Stimulated activated CD4-positive, alpha-beta T cell treated with anti-CD3 and anti-CD28 coated beads, Interleukin-15, amount 100 ng/mL, for 24 hours (primary cell): ENCODE data around the gene CIB4.

Source experiments
- DNase-seq: peaks from one replicate; pipeline ENCODE4 v3.0.0-alpha.2; 2020

The CIB4 gene

DNA sequence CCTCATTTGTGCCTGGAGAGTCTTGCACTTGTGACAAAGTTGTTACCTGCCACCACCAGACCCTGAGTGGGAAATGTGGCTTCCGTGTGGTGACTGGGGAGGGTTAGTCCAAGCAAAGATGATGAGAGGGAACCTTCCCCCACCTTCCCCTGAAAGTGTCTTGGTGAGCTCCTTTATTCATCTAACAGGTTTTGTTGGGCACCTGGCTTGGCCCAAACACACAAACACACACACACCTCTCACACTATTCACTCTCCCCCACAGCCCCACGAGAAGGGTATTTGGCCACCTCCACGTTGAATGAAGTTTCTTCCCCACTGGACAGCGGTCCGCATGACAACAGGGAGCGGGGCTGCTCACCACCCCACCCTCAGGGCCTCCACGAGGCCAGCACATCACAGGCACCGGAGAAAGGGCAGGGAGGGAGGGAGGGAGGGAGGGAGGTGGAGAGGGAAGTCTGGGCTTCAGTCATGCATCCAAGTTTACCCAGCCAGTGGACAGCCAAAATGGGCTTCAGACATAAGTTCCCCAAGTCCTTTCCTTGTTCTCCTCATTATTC is 1.4 kb downstream of the CIB4 start:
- no peak for DNase-seq

DNA sequence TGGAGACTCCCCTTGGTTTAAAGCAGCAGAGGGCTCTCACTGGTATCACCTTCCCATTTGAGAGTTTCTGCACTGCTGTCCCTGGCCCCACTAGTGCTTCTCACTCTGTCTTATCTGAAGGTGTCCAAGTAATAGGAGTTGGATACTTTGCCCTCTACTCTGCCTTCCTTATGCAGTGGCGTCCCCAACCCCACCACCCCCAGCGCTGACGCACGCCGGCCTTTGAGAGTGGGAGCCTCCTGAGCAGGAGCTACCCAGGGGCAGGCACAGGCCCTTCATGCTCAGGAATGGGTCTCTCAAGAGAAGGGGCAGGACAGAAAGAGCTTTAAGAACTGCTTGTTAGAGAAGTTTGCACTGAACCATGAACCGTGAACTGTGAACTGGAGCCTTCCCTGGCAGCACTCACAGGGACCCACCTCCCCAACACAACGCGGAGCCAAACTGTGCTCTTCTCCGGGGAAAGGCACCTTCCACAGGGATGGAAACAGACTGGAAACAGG is 3.3 kb downstream of the CIB4 start:
- DNase-seq = no peak

DNA sequence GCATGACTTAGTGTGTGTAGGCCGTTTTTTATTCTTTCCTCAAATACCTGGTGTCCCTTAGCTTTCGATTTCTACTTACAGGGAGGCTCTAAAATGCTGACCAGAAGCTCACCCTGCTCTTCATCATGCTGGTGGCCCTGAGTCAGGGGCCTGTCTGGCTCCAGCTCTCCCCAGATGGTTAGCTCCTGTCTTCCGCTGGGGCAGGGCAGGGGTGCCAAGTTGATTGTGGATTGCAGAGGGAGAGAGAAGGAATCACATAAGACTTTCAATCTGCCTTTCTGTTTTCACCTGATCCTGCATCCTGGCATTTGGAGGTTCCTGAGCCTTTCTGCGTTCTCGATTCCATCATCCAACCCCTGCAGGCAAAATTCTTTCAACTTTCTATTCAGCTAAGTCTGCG is 4.2 kb downstream of the CIB4 start:
- DNase-seq = no peak

DNA sequence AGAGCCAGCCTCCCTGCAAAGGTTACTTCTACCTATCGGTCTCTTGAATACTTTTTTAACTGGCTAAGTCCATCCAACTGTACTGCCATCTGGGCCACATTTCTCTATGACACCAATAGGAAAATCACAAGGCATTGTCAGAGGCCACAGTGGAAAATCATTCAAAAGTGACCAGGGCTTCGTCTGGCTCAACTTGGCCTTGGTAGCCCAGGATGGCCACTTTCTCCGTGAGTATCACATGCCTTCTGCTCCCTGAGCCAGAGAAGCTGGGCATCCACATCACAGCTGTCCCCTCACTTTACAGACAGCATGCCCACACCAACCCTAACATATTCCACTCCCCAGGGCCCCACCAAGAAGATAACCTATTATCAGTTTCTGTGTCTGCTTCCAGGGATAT is 5.8 kb downstream of the CIB4 start:
- DNase-seq = no peak

DNA sequence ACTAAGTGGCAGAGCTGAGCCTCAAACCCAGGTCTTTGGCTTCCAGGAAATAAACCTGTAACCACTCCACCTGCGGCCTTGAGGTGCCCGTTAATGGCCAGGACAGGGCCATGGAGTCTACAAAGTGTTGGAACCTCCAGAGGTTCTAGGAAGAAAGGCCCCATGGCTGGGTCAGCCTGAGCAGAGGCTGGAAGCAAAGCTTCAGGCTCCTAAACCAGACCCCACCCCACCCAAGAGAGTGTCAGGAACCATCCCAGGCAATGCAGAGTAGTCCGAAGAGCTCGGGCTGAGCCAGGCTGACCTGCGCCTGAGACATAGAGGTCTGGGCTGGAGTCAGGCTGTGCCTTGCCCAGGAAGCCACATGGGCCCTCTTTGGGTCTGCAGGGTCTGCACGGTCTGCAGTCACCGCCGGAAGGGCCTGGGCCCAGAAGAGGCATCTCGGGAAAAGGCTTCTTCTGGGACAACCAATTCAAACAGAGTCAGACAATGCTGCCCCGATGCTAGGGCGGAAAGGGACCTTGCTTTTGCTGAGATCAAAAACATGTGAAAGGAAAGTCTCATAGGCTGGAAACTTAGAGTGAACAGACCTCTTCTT is 6.4 kb downstream of the CIB4 start:
- DNase-seq = no peak

DNA sequence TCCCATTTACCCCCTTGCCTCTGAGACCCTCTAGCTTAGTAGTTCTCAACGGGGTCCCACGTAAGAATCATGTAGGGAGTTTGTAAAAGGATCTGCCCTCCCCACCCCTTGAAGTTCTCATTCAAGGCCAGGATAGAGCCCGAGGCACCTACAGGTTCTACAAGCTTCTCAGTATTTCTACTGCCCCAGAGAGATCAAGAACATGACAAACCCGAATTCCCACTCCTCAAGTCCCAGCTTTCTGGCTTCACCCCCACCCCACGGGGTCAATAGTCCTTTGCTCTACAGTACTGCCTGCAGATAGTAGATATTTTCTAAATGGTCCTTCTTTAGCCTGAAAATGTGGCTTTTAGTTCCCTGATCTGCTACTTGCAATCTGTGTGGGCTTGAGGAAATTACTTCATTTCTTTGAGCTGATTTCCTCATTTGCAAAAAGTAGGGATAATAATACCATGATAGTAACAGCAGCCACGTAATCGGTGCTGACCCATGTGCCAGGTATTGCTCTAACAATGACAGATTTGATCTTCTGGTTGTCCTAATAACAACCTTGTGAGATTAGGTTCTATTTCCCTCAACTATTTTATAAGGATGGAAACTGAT is 7.1 kb downstream of the CIB4 start:
- DNase-seq = no peak

DNA sequence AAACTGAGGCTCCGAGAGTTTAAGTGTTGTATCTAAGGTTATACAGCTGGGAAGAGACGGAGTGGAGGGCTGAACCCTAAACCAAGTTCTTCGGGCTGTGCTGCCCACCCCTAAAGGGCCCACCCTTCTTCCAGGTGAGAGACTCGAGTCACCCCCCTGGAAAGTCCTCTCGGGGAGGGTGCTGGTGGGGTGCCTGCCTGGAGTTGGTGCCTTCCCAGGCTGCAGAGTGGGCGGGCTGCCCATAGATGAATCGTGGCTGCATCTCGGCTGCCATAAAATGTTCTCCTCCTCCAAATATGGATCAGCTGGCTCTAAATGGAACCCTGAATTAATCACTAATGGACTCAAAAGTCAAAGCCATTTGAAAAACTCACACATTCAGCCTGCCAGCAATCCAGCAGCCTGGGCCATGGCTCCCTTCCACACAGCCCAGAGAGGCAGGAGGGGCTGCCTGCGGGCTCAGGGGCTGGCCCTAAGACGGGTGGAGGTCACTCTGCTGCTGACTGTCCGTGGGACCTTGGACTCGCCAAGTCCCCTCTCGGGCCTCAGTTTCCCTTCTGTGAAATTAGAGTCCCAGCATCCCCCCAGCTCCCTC is 7.7 kb downstream of the CIB4 start:
- DNase-seq = no peak

DNA sequence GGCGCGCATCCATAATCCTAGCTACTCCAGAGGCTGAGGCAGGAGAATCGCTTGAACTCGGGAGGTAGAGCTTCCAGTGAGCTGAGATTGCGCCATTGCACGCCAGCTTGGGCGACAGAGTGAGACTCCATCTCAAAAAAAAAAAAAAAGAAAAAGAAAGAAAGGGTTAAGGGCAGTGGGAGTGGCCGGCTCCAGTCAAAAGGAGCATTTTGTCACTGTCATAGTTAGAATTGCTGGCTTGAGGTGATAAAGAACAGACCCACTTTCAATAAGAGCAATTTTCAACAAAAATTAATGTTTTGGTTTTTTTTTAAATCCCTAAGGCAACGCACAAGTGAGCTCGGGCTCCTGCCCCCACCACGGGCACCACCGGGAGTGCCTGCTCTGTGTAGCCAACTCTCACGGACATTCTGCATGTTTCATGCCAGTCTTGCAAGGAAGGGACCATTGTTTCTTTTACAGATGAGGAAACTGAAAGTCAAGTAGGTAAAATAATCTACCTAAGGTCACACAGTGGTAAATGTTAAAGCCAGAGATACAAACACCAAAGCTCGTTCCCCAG is 8.5 kb downstream of the CIB4 start:
- no peak for DNase-seq

DNA sequence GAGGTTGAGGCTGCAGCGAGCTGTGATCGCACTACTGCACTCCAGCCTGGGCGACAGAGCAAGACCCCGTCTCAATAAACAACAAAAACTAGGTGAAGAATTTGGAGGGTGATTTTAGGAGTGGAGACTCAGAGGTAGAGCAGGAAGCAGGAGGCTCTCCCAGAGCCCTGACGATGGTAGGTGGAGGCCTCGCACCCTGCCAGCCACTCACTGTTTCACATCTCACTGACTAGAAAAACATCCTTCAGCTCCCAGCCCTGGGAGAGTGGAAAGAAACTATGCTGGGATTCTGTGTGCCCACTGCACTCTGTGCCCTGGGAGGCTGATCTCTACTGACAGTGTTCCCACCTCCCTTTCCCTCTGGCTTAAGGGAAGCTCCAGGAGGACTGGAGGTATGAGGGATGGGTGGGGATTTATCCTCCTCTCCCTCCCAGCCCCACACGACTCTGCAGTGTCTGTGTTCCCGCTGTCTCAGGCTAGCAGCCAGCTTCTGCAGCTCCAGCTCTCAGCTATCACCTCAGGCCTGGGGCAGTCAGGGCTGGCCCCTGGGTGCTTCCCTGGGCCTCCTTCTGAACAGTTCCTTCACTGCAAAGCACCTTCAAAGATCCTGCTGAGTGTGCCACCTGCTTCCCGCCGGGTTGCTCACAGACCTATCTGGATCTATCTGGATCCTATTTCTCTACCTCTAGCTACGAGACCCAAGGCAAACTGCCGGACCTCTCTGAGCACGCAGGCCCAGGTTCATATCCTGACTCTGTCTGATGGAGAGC is 9.6 kb downstream of the CIB4 start:
- no peak for DNase-seq

DNA sequence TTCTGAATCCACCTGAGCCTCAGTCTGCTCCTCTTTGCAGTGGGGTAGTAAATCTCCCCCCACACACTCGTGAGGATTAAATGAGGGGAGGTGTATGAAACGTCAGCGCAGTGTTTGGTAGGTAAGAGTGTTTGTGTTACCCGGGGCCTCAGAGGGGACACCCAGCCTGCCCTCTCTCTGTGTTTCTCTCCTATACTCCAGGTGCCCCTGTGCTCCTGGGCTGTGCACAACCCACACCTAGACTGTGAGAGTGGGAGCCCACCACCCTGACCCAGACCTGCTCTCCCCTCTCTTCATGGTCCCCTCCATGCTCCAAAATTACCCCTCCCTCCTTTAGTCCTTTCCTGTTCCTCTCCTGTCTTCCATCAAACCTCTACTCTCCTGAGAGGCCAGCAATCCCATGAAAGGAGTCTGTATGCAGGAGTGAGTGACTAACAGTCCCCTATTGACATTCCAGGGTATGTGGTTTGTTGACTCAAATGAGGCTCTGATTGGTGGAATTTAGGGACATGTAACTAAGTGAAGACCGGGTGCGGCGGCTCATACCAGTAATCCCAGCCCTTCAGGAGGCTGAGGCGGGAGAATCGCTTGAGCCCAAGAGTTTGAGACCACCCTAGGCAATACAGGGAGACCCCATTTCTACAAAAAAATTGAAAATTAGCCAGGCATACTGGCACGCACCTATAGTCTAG is 10.4 kb downstream of the CIB4 start:
- DNase-seq = no peak

DNA sequence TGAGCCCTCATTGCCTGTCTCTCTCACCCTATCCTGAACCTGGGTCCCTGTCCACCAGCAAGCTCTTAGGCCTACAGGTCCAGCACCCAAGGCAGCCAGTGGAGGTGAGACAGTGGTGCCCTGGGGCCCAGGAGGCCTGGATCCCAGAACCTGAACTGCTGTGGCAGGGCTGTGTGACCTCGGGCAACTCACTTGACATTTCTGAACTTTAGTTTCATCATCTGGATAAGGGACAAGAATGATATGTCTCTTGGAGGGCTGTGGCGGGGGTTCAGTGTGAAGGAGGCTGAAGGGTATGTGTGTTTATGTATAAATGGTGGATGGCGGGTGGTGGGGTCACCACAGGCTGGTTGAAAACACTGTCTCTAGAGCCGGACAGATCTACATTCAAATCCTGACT is 10.9 kb downstream of the CIB4 start:
- no peak for DNase-seq

DNA sequence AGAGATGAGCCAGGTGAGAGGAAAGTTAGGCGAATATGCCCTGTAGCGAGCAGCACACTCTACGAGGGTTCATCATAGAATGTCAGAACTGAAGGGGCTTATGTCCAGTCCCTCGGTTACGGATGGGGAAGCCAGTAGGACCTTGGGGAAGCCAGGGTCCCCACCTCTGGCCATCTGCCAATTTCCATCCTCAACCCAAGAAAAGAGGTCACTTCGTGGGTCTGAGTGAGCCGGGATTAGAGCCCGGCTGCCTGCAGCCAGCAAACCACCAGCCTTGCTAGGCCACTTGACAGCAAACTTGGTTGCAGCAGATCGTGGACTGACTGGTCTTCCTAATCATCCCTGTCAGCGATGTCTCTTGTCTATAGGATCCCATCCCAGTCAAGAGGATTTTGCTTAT is 11.4 kb downstream of the CIB4 start:
- DNase-seq = no peak

DNA sequence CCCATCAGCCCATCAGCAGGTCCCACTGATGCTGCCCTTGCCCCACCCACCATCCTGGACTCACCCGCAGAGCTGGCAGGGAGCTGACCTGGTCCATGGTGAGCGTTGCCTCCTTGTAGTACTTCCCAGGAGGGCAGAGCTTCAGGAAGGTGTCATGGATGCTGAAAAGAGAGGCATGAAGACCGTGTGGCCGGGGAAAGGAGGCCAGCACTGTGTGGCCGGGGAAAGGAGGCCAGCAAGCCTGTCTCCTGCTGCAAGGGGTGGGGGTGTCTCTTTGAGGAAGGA is 11.9 kb downstream of the CIB4 start:
- DNase-seq = no peak

DNA sequence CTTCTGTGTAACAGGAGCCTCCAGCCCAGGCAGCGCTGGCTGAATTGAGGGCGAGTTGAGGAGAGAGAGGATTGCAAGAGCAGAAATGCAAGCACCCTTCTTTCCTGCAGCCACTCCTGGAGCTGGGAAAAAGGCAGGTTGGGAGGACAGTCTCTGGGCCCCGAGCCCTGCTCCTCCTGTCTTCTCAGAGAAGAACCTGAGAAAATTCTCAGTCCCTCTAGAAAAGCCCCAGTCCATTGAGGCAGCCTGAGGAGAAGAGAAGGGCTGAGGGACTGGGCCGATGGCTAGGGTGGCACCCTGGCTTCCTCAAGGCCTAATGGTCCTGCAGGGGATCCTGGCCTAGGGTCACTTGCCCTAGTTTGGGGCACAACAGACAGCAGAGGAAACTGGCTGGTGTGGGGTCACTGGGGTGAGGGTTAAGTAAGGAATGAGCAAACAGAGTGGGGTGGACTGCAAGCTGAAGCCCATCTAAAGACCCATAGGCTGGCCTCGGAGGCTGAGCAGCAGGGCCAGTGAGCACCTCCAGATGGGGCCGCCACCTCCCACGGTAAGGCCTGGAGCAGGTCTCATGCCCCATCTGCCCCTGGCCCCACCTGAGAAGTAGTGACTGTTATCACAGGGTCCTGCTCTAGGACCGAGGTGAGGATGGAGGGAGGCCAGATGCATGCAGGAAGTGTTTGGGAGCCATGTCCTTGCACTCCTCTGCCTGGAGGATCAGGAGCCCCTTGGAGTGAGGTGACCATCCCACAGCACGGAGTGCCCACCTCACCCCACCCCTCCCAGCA is 12.4 kb downstream of the CIB4 start:
- DNase-seq = no peak

DNA sequence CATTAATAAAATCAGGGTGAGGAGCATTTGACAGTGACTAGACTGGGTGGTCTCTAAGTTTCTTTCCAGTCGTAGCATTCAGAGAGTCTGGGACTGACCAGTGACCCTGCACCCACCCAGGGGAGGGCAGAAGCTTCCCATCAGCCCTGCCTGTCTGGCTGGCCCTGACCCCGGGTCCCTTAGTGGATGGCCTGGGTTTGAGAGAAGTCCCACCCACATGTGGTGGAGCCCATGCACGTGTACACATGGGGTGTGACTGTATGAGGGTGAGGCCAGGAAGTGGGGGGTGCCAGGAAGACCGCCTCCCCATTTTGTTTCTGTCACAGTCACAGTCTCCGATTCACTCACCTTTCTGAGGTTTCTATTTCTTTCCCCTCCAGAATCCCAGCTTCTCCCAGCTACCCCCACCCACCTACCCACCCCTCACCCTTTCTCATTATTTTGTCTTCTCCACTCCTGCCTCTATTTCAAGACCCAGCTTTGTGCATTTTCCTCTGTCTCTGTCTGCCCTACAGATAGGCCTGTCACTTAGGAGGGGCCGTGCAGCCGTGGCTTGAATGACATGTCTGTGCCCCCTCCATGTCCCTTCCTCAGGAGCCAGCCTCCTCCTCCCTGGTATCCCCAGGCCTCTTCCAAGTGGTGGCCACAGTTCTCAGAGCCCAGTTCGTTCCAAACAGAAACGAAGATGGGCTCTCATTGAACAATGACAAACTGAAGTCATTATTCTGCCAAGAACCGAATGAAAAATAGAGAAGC is 13.6 kb downstream of the CIB4 start:
- DNase-seq = no peak

DNA sequence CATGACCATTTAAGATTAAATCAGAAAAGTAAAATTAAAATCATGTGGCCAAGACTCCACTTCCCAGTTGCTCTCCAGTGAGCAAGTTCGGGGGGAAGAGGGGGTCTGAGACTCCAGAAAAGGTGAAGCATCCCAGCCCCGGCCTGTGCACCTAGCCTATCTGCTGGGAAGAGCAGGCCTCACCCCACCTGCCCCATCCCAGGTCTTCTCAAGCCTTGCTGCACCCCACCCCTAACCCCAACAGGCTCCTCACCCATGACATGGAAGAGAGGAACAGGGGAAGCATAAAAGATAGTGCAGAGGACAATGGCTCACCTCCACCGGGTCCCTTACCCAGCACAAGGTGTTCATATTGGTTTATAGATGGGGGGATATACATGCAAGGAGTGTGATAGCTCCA is 14.6 kb downstream of the CIB4 start:
- no peak for DNase-seq

DNA sequence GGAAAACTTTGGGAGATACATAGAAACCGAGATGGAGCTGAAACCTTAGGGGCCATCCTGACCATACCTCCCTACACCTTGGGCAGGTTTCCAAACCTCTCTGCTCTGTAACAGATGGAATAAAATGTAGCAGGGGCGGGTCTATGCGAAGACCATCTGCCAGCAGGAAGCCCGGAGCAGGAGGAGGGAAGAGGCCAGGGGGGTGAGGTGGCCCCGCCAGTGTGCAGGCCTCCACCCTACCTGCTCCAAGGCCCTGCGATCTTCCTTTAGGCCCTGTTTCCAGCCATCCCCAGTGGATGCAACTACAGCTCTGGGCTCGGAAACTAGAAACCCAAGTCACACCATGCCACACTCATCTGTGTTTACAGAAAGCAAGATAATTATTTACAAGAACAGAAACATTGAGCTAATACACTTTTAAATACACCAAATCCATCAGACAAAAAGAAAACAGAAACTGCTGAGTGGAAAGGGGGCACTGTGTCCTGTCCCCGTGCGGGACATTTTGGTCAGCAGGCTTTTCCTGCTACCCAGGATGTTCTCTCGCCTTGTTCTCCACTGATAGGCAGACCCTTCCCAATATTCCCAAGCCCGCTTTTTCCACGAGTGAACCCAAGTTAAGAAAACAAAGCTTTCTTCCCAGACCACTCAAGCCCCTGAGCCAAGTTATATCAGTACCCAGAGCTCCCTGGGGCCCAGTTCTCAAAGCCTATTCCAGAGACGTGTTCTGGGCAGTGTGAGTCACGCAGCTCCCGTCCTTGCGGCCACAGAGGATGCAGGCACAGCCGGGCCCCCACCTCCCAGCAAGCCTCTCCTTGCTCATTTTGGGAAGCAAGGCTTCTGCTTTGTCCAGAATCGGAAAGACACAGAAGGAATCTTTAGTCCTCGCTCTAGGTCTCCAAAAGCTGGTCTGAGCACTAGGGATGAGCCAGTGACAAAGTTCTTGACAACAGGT is 17.3 kb downstream of the CIB4 start:
- no peak for DNase-seq

DNA sequence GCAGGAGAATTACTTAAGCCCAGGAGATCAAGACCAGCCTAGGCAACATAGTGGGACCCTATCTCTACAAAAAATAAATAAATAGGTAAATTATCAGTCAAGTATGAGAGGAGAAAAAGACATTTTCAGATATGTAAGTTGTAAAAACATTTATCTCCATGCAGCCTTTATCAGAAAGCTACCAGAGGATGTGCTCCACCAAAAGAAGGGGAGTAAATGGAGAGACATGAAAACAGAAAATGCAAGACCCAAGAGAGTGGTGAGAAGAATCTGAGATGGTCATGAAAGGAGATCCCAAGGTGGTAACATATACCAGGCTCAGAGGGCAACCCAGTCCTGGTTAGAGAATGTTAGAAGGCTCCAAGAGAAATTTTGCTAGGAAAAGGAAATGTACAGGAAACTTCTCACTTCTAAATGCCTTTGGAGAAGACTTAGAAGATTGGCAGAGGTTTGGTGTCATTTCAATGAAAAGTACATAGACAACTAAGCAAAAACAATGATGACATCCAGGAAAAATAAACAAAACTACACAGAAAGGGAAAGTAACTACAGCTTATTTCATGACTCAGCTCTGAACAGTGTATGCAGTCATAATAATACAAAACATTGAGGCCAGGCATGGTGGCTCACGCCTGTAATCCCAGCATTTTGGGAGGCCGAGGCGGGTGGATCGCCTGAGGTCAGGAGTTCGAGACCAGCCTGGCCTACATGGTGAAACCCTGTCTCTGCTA is 19.5 kb downstream of the CIB4 start:
- DNase-seq = no peak

DNA sequence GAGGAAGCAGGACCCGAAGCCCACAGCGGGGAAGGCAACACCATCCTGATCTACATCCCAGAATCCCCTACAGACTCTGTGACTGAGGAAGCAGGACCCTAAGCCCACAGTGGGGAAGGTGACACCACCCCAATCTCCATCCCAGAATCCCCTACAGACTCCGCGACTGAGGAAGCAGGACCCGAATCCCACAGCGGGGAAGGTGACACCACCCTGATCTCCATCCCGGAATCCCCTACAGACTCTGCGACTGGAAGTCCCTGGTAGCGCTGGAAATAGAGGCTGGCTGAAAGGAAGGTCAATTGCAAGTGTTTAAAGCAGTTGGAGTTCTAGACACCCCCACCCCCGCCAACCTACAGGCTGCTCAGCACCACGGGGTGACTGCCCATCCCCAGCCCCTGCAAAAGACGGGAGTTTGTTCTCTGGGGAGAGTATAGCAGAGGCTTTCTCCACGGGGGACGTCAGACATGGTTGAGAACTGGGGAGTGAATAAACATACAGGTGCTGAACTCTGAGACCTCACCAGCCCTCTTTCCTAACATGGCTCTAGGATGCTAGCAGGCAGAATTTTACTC is 21.0 kb downstream of the CIB4 start:
- DNase-seq = no peak
